ENCODE results near the gene UBN2. TPM values are rescaled to one million over a fixed set of nuclear protein-coding genes. Genes with fewer than 3 reads are reported as not detected.
A peak's percentile ranks its signal among the peaks of the same experiment; 100 is the strongest.

UBN2 gene
- total and polyA plus RNA-seq, 2 of the 13 experiments (the other 11 are each of a cell fraction or from before 2014, with no cell fraction given), result 5.6 to 5.7 TPM

- peak; percentile 71 for TF ChIP-seq ARNT2 (CRISPR knock-in tag; IDR thresholded peaks at IDR 0.05; ENCODE audit: low read depth)
- TF ChIP-seq HIVEP1 (CRISPR knock-in tag; IDR thresholded peaks at IDR 0.05), result no peak
- TF ChIP-seq TIGD3 (CRISPR knock-in tag; IDR thresholded peaks at IDR 0.05; ENCODE audit: borderline replicate concordance), result peak; percentile 35; the same call in 1 of the 2 replicates
- no peak for TF ChIP-seq TOE1 (CRISPR knock-in tag; IDR thresholded peaks at IDR 0.05)
- TF ChIP-seq SMARCC2 (IDR thresholded peaks at IDR 0.05), result no peak
- TF ChIP-seq CENPX (CRISPR knock-in tag; IDR thresholded peaks at IDR 0.05), result no peak
- no peak for TF ChIP-seq ZNF878 (CRISPR knock-in tag; IDR thresholded peaks at IDR 0.05)
- TF ChIP-seq ARID3A (IDR thresholded peaks at IDR 0.05; ENCODE audit: low read depth, low read length), result peak; percentile 82
- TF ChIP-seq, protein P1, sequence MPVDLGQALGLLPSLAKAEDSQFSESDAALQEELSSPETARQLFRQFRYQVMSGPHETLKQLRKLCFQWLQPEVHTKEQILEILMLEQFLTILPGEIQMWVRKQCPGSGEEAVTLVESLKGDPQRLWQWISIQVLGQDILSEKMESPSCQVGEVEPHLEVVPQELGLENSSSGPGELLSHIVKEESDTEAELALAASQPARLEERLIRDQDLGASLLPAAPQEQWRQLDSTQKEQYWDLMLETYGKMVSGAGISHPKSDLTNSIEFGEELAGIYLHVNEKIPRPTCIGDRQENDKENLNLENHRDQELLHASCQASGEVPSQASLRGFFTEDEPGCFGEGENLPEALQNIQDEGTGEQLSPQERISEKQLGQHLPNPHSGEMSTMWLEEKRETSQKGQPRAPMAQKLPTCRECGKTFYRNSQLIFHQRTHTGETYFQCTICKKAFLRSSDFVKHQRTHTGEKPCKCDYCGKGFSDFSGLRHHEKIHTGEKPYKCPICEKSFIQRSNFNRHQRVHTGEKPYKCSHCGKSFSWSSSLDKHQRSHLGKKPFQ (CRISPR knock-in tag; IDR thresholded peaks at IDR 0.05; ENCODE audit: insufficient replicate concordance), result peak; percentile 25
- TF ChIP-seq, protein P2, sequence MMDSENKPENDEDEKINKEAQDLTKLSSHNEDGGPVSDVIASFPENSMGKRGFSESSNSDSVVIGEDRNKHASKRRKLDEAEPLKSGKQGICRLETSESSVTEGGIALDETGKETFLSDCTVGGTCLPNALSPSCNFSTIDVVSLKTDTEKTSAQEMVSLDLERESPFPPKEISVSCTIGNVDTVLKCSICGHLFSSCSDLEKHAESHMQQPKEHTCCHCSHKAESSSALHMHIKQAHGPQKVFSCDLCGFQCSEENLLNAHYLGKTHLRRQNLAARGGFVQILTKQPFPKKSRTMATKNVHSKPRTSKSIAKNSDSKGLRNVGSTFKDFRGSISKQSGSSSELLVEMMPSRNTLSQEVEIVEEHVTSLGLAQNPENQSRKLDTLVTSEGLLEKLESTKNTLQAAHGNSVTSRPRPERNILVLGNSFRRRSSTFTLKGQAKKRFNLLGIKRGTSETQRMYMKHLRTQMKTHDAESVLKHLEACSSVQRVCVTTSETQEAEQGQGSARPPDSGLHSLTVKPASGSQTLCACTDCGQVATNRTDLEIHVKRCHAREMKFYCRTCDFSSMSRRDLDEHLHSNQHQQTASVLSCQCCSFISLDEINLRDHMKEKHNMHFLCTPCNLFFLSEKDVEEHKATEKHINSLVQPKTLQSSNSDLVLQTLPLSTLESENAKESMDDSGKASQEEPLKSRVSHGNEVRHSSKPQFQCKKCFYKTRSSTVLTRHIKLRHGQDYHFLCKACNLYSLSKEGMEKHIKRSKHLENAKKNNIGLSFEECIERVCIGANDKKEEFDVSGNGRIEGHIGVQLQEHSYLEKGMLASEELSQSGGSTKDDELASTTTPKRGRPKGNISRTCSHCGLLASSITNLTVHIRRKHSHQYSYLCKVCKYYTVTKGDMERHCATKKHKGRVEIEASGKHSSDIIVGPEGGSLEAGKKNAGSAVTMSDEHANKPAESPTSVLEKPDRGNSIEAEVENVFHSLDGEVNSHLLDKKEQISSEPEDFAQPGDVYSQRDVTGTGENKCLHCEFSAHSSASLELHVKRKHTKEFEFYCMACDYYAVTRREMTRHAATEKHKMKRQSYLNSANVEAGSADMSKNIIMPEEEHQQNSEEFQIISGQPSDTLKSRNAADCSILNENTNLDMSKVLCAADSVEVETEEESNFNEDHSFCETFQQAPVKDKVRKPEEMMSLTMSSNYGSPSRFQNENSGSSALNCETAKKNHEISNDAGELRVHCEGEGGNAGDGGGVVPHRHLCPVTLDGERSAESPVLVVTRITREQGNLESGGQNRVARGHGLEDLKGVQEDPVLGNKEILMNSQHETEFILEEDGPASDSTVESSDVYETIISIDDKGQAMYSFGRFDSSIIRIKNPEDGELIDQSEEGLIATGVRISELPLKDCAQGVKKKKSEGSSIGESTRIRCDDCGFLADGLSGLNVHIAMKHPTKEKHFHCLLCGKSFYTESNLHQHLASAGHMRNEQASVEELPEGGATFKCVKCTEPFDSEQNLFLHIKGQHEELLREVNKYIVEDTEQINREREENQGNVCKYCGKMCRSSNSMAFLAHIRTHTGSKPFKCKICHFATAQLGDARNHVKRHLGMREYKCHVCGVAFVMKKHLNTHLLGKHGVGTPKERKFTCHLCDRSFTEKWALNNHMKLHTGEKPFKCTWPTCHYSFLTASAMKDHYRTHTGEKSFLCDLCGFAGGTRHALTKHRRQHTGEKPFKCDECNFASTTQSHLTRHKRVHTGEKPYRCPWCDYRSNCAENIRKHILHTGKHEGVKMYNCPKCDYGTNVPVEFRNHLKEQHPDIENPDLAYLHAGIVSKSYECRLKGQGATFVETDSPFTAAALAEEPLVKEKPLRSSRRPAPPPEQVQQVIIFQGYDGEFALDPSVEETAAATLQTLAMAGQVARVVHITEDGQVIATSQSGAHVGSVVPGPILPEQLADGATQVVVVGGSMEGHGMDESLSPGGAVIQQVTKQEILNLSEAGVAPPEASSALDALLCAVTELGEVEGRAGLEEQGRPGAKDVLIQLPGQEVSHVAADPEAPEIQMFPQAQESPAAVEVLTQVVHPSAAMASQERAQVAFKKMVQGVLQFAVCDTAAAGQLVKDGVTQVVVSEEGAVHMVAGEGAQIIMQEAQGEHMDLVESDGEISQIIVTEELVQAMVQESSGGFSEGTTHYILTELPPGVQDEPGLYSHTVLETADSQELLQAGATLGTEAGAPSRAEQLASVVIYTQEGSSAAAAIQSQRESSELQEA (CRISPR knock-in tag; IDR thresholded peaks at IDR 0.05; ENCODE audit: not compliant biosample characterization), result peak; percentile 66
- peak; percentile 31; the same call in 1 of the 2 replicates for TF ChIP-seq IRX3 (CRISPR knock-in tag; IDR thresholded peaks at IDR 0.05; ENCODE audit: borderline replicate concordance, low read depth)
- no peak for TF ChIP-seq ZNF34 (CRISPR knock-in tag; IDR thresholded peaks at IDR 0.05; ENCODE audit: borderline replicate concordance)
- TF ChIP-seq ZNF562 (CRISPR knock-in tag; IDR thresholded peaks at IDR 0.05; ENCODE audit: borderline replicate concordance), result no peak
Observed at GRCh38 chr7:139341058-139341775, 110.2 kb downstream of the UBN2 start, which contains the start of gene FMC1 (continued).
